Ectodermal cell (in vitro differentiated cells): ENCODE results near the gene FXR1. TPM values are rescaled to one million over a fixed set of nuclear protein-coding genes. Genes with fewer than 3 reads are reported as not detected.
"Not testable (repeated sequence)": the region's sequence is repeated elsewhere in the genome, so short reads cannot be mapped to it uniquely, and the experiment has no call there.

Experiments used
- H3K27ac ChIP-seq: 2 replicates; pipeline ENCODE4 v1.7.0; 2013; ENCODE audit warnings: mild to moderate bottlenecking, low read depth, low read length; ENCODE audit not compliant: insufficient read depth, poor library complexity, severe bottlenecking
- H3K27me3 ChIP-seq: 2 replicates; pipeline ENCODE4 v1.7.0; 2013; ENCODE audit warnings: mild to moderate bottlenecking, low read length; ENCODE audit not compliant: insufficient read depth, control insufficient read depth, poor library complexity, severe bottlenecking
- H3K36me3 ChIP-seq: one replicate; pipeline ENCODE4 v1.7.0; 2013; ENCODE audit warnings: low read length; ENCODE audit not compliant: control insufficient read depth, insufficient read depth
- H3K4me1 ChIP-seq: one replicate; pipeline ENCODE4 v1.7.0; 2013; ENCODE audit warnings: low read length; ENCODE audit not compliant: control insufficient read depth, insufficient read depth
- H3K4me3 ChIP-seq: 2 replicates; pipeline ENCODE4 v1.7.0; 2013; ENCODE audit warnings: low read depth, low read length, control low read depth; ENCODE audit not compliant: insufficient read depth
- H3K9me3 ChIP-seq: 2 replicates; pipeline ENCODE4 v1.7.0; 2013; ENCODE audit warnings: mild to moderate bottlenecking, low read length, moderate library complexity; ENCODE audit not compliant: control insufficient read depth
- WGBS, 2 experiments: methylation state at CpG; one replicate each; pipeline ENCODE4 v1.1.7; 2013; ENCODE audit warnings: missing lambda C conversion rate in 2 of 2; 5-methylcytosine and 5-hydroxymethylcytosine counted together
- polyA plus RNA-seq, 4 experiments: library from polyadenylated mRNA; stranded (reverse); fragments of 50-300 nt; gene quantifications; one replicate each; pipeline ENCODE4 v1.2.3, GENCODE V29; 2013

Gene FXR1
- polyA plus RNA-seq (2013, experiment 1 of 4) = 268 TPM
- 268 TPM for polyA plus RNA-seq (2013, experiment 2 of 4)
- polyA plus RNA-seq (2013, experiment 3 of 4) = 223 TPM
- polyA plus RNA-seq (2013, experiment 4 of 4) = 243 TPM

- 0% methylated on average over 66 to 68 of the region's 68 CpGs for WGBS, 2 experiments
- Histone ChIP-seq H3K4me3 (peak within 1 kb of the TSS; percentile 94), H3K4me1 (peaks cover 8% of the 10 kb centered on the region), H3K27me3 (no peaks in the 10 kb centered on the region), H3K27ac (peak within 1 kb of the TSS; percentile 86), H3K9me3 (no peaks in the 10 kb centered on the region), H3K36me3 (no peaks in the 10 kb centered on the region)
Measured at GRCh38 chr3:180912304-180913296, at the start of gene FXR1. Gene FXR1, plus strand, starts transcription at chr3:180912670. Its CDS starts 16 bp downstream, at chr3:180912686.

GRCh38 chr3:180870008-180870699 lies 42.3 kb upstream of the FXR1 start:
- Histone ChIP-seq H3K4me3 (no peak overlapping the region), H3K9me3 (no peaks in the 10 kb centered on the region), H3K4me1 (no peaks in the 10 kb centered on the region), H3K27me3 (no peaks in the 10 kb centered on the region), H3K27ac (no peak overlapping the region), H3K36me3 (no peaks in the 10 kb centered on the region)
- 86 to 89% methylated on average over 28 of the region's 28 CpGs for WGBS, 2 experiments

GRCh38 chr3:180871901-180872300 lies 40.6 kb upstream of the FXR1 start:
- Histone ChIP-seq H3K9me3 (no peaks in the 10 kb centered on the region), H3K36me3 (no peaks in the 10 kb centered on the region), H3K27me3 (no peaks in the 10 kb centered on the region), H3K4me1 (no peaks in the 10 kb centered on the region), H3K4me3 (no peak overlapping the region), H3K27ac (no peak overlapping the region)
- WGBS, 2 experiments = 91 to 96% methylated on average over 3 of the region's 3 CpGs

DNA sequence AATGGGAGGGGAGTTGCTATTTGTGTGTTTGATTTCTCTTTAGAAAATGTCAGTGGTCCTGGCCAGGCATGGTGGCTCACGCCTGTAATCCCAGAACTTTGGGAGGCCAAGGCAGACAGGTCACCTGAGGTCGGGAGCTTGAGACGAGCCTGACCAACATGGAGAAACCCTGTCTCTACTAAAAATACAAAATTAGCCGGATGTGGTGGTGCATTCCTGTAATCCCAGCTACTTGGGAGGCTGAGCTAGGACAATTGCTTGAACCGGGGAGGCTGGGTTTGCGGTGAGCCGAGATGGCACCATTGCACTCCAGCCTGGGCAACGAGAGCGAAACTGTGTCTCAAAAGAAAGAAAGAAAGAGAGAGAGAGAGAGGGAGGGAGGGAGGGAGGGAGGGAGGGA lies 40.0 kb upstream of the FXR1 start:
- 84 to 88% methylated on average over 9 of the region's 9 CpGs for WGBS, 2 experiments
- H3K27me3 ChIP-seq, H3K27ac ChIP-seq, H3K4me3 ChIP-seq, H3K9me3 ChIP-seq, H3K36me3 ChIP-seq, H3K4me1 ChIP-seq: not testable (repeated sequence)

- 85% methylated on average over 2 of the region's 2 CpGs; no CpG with 5 or more reads in 1 of the 2 experiments for WGBS, 2 experiments
- no peak overlapping the region for H3K27ac ChIP-seq
Measured at GRCh38 chr3:180875124-180875698, 37.3 kb upstream of the FXR1 start.

DNA sequence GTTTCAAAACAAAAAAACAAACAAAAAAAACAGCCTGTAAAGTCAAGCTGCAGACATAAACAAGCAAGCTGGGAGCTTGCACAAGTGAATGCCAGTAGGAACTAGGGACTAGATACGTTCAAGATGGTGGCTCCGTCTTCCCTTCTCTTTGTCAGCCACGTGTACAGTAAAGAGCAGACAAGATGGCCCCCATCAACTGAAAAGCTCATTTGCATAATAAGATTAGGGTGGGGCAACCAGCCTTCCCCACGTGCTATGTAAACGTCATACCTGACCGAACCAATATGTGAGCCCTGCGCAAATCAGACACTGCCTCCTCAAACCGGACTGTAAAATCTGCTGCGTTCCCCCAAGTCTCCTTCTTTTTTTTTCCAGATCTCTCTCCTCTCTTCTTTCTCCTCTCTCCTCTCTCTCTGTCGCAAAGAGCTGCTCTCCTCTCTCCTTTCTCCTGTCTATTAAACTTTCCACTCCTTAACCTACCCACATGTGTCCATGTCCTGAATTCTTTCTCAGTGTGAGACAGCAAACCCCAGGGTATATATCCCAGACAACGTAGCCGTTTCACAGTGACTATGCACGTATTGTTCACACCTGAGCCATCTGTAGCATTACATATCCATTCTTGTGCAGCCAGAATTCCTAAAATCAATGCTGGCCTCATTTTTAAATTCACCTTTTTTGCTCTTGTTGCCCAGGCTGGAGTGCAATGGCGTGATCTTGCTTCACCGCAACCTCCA lies 31.2 kb upstream of the FXR1 start:
- Histone ChIP-seq H3K36me3 (no peaks in the 10 kb centered on the region), H3K9me3 (no peaks in the 10 kb centered on the region), H3K4me1 (no peaks in the 10 kb centered on the region), H3K27me3 (no peaks in the 10 kb centered on the region), H3K4me3 (no peak overlapping the region), H3K27ac (no peak overlapping the region)
- 92% methylated on average over 15 of the region's 15 CpGs for WGBS, 2 experiments

More at GRCh38 chr3:180875124-180875698, 37.3 kb upstream of the FXR1 start:
- no peaks in the 10 kb centered on the region for H3K27me3 ChIP-seq
- no peaks in the 10 kb centered on the region for H3K9me3 ChIP-seq
- no peaks in the 10 kb centered on the region for H3K36me3 ChIP-seq
- no peaks in the 10 kb centered on the region for H3K4me1 ChIP-seq
- no peak overlapping the region for H3K4me3 ChIP-seq

DNA sequence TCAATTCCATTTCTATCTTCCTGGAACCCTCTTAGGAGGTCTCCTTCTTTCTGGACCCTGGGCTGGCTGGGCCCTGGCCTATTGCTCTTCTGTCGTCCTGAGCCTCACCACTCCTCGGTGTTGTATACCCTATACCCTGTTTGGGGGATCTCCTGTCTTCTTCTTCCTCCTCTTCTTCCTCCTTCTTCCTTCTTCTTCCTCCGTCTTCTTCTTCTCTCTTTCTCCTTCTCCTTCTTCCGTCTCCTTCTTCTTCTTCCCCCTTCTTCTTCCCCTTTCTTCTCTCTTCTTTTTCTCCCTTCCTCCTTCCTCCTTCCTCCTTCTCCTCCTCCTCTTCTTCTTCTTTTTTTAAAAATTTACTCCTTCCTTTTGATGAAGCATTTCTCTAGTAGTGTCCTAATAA lies 30.4 kb upstream of the FXR1 start:
- Histone ChIP-seq H3K4me1 (no peaks in the 10 kb centered on the region), H3K4me3 (no peak overlapping the region), H3K36me3 (no peaks in the 10 kb centered on the region), H3K9me3 (no peaks in the 10 kb centered on the region), H3K27me3 (no peaks in the 10 kb centered on the region), H3K27ac (no peak overlapping the region)
- 92 to 94% methylated on average over 4 of the region's 4 CpGs for WGBS, 2 experiments

DNA sequence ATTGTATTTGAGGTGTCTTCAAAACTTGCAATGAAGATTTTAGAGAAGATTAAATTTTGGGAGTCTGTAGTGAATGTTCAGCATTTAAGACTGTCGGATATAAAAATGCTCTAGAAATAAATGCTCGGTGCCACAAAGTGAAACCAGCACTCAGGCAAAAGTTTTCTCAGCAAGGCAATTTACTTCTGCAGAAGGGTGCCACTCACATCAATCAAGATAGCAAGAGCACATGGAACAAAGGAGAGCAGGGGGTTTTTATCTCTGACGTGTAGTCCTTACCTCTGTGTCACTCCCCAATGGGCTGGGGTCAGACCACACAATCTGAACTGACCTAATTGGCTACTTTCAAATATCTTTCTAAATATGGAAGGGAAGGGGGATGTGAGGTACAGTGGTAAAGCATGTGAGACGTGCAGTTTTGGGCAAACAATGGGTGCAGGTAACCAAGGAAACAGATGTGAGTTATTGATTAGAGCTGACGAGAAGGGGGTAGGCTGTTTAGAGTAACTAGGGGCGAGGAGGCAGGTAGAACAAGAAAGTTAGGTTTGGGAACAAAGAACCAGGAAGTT lies 23.4 kb upstream of the FXR1 start:
- 91 to 97% methylated on average over 6 of the region's 6 CpGs for WGBS, 2 experiments
- H3K36me3 ChIP-seq = no peaks in the 10 kb centered on the region
- H3K4me1 ChIP-seq = no peaks in the 10 kb centered on the region
- H3K27ac ChIP-seq = no peak overlapping the region
- no peaks in the 10 kb centered on the region for H3K9me3 ChIP-seq
- H3K4me3 ChIP-seq = no peak overlapping the region
- no peaks in the 10 kb centered on the region for H3K27me3 ChIP-seq

- Histone ChIP-seq H3K27ac (no peak overlapping the region), H3K4me3 (no peak overlapping the region), H3K4me1 (no peaks in the 10 kb centered on the region), H3K27me3 (no peaks in the 10 kb centered on the region), H3K36me3 (no peaks in the 10 kb centered on the region), H3K9me3 (no peaks in the 10 kb centered on the region)
- 89 to 91% methylated on average over 8 of the region's 8 CpGs for WGBS, 2 experiments
Measured at GRCh38 chr3:180898572-180898971, 13.9 kb upstream of the FXR1 start.
